MM.1S (cell line): ENCODE measurements around the gene MEX3C.

ENCODE experiments used
- CTCF ChIP-seq: fragments of 300-600 bp; sonication (generic); IDR thresholded peaks from 2 replicates; pipeline ENCODE4 v1.5.1; 2016; ENCODE audit warnings: antibody characterized with exemption, low read length, mixed read lengths
- EZH2 ChIP-seq: fragments of 300-600 bp; sonication (generic); optimal IDR thresholded peaks from 2 replicates; pipeline ENCODE3; 2017; ENCODE audit warnings: low read depth, mild to moderate bottlenecking, antibody characterized with exemption, low read length, mixed read lengths
- EZH2phosphoT487 ChIP-seq: fragments of 300-600 bp; sonication (generic); IDR thresholded peaks from 2 replicates; pipeline ENCODE4 v1.6.1; 2018; ENCODE audit warnings: antibody characterized with exemption, low read length

- TF ChIP-seq CTCF (no peak), EZH2 (no peak), EZH2phosphoT487 (no peak)
Measured at GRCh38 chr18:51133580-51134160, 63.8 kb downstream of the MEX3C start.
